H1 (cell line): ENCODE results near the gene PDZD8. TPM values are rescaled to one million over a fixed set of nuclear protein-coding genes. Genes with fewer than 3 reads are reported as not detected.

Experiments used
- CTCF ChIA-PET: fragments of 300-600 bp; sonication (Branson Sonifier 250); formaldehyde crosslinking; loops from one replicate; lab custom pipeline; 2021; ENCODE audit not compliant: partially characterized antibody; lab: Charles Lee
- POLR2A ChIA-PET: fragments of 300-600 bp; sonication (Branson Sonifier 250); formaldehyde crosslinking; loops from one replicate; lab custom pipeline; 2021; ENCODE audit warnings: inconsistent platforms; ENCODE audit not compliant: partially characterized antibody; lab: Charles Lee
- DNase-seq, 2 experiments: peaks; one replicate each; pipeline versions ENCODE4 v3.0.0 to v3.0.0-alpha.2; 2010 to 2022; ENCODE audit warnings: low spot score in 2 of 2, low read depth in 1 of 2, mixed read lengths in 1 of 2
- FAIRE-seq: peaks from 2 replicates; lab custom pipeline; 2011; peaks lifted over from hg19 to GRCh38; lab: Jason Lieb, UNC
- H2AFZ ChIP-seq: 2 replicates; pipeline ENCODE4 v1.8.1; 2012; ENCODE audit warnings: low read length, inconsistent platforms
- H2AK5ac ChIP-seq: 2 replicates; pipeline ENCODE4 v1.6.1; 2013; ENCODE audit warnings: low read depth, low read length
- H2BK120ac ChIP-seq: replicated peaks from 2 replicates; pipeline ENCODE3; 2013; ENCODE audit warnings: low read depth, low read length, inconsistent platforms
- H2BK12ac ChIP-seq: 2 replicates; pipeline ENCODE4 v1.6.1; 2013; ENCODE audit warnings: low read depth, low read length
- H2BK15ac ChIP-seq: 2 replicates; pipeline ENCODE4 v1.6.1; 2013; ENCODE audit warnings: low read length
- H2BK20ac ChIP-seq: 2 replicates; pipeline ENCODE4 v1.6.1; 2013; ENCODE audit warnings: low read length
- H2BK5ac ChIP-seq: 2 replicates; pipeline ENCODE4 v1.6.1; 2013; ENCODE audit warnings: low read depth, low read length
- H3K14ac ChIP-seq: 2 replicates; pipeline ENCODE4 v1.6.1; 2013; ENCODE audit warnings: inconsistent platforms; ENCODE audit not compliant: insufficient read length
- H3K18ac ChIP-seq: 2 replicates; pipeline ENCODE4 v1.6.1; 2013; ENCODE audit warnings: low read length; ENCODE audit errors: extremely low read depth
- H3K23ac ChIP-seq: 2 replicates; pipeline ENCODE4 v1.6.1; 2013; ENCODE audit warnings: inconsistent platforms; ENCODE audit not compliant: insufficient read length
- H3K23me2 ChIP-seq: 2 replicates; pipeline ENCODE4 v1.6.1; 2013; ENCODE audit warnings: low read depth, low read length
- H3K27ac ChIP-seq: 2 replicates; pipeline ENCODE4 v1.6.1; 2011; ENCODE audit warnings: low read depth, low read length, inconsistent platforms
- H3K27me3 ChIP-seq, 4 experiments: replicated peaks in 1 of 4; 1 replicate in 1 of 4; 2 replicates in 3 of 4; pipeline versions ENCODE4 v1.6.1 to v1.8.1; 2011 to 2013; ENCODE audit warnings: low read length in 3 of 4, mild to moderate bottlenecking in 3 of 4, inconsistent platforms in 2 of 4, mixed read lengths in 2 of 4, moderate library complexity in 1 of 4; ENCODE audit not compliant: control insufficient read depth in 3 of 4, insufficient read depth in 3 of 4; ENCODE audit errors: extremely low read depth in 1 of 4
- H3K36me3 ChIP-seq, 4 experiments: 2 replicates each; pipeline versions ENCODE4 v1.6.1 to v1.8.1; 2011 to 2013; ENCODE audit warnings: mild to moderate bottlenecking in 4 of 4, low read length in 3 of 4, moderate library complexity in 2 of 4, control low read depth in 1 of 4, inconsistent platforms in 1 of 4; ENCODE audit not compliant: insufficient read depth in 4 of 4, control insufficient read depth in 2 of 4
- H3K4ac ChIP-seq: replicated peaks from 2 replicates; pipeline ENCODE3; 2013; ENCODE audit warnings: low read length, low read depth, mixed read lengths, inconsistent platforms; ENCODE audit not compliant: insufficient read length
- H3K4me1 ChIP-seq, 4 experiments: replicated peaks in 1 of 4; 1 replicate in 1 of 4; 2 replicates in 3 of 4; pipeline versions ENCODE4 v1.6.1 to v1.8.1; 2011 to 2013; ENCODE audit warnings: low read length in 3 of 4, inconsistent platforms in 2 of 4, mixed read lengths in 1 of 4; ENCODE audit not compliant: insufficient read depth in 4 of 4, control insufficient read depth in 3 of 4
- H3K4me2 ChIP-seq, 2 experiments: 2 replicates each; pipeline versions ENCODE4 v1.6.1 to v1.8.1; 2011 to 2013; ENCODE audit warnings: low read depth in 2 of 2, low read length in 2 of 2, control low read depth in 1 of 2, inconsistent platforms in 1 of 2, mild to moderate bottlenecking in 1 of 2; ENCODE audit not compliant: insufficient read depth in 1 of 2
- H3K4me3 ChIP-seq, 4 experiments: fragments of 200-600, 300-600 bp in 1 of 4; sonication (generic), shearing (Covaris generic), sonication (Bioruptor Twin) in 1 of 4; 2 replicates each; pipeline versions ENCODE4 v1.5.1 to v1.8.1; 2011 to 2016; ENCODE audit warnings: low read length in 4 of 4, low read depth in 3 of 4, control low read depth in 2 of 4, inconsistent platforms in 2 of 4, mild to moderate bottlenecking in 2 of 4, mixed read lengths in 1 of 4, moderate library complexity in 1 of 4; ENCODE audit not compliant: insufficient read depth in 2 of 4; ENCODE audit errors: extremely low read depth in 1 of 4
- H3K56ac ChIP-seq: replicated peaks from 2 replicates; pipeline ENCODE3; 2013; ENCODE audit warnings: low read depth, mild to moderate bottlenecking, mixed read lengths, low read length, inconsistent platforms; ENCODE audit not compliant: insufficient read length
- H3K79me1 ChIP-seq: 2 replicates; pipeline ENCODE4 v1.6.1; 2013; ENCODE audit warnings: low read depth, low read length, control low read depth
- H3K79me2 ChIP-seq, 2 experiments: 2 replicates each; pipeline versions ENCODE4 v1.6.1 to v1.8.1; 2012 to 2013; ENCODE audit warnings: low read length in 2 of 2, mild to moderate bottlenecking in 2 of 2, inconsistent platforms in 1 of 2; ENCODE audit not compliant: insufficient read depth in 2 of 2, control insufficient read depth in 1 of 2
- H3K9ac ChIP-seq, 4 experiments: replicated peaks in 1 of 4; 1 replicate in 1 of 4; 2 replicates in 3 of 4; pipeline versions ENCODE4 v1.6.1 to v1.8.1; 2011 to 2013; ENCODE audit warnings: low read depth in 3 of 4, low read length in 3 of 4, control low read depth in 2 of 4, mild to moderate bottlenecking in 2 of 4, moderate library complexity in 2 of 4, inconsistent platforms in 1 of 4; ENCODE audit errors: extremely low read depth in 1 of 4
- H3K9me3 ChIP-seq, 2 experiments: 2 replicates each; pipeline versions ENCODE4 v1.6.1 to v1.8.1; 2012 to 2013; ENCODE audit warnings: mild to moderate bottlenecking in 2 of 2, moderate library complexity in 2 of 2, control low read depth in 1 of 2, inconsistent platforms in 1 of 2, low read depth in 1 of 2, low read length in 1 of 2, mixed read lengths in 1 of 2; ENCODE audit not compliant: insufficient read depth in 2 of 2
- H4K20me1 ChIP-seq, 2 experiments: replicated peaks in 1 of 2; 2 replicates each; pipeline versions ENCODE3 to v1.8.1; 2011 to 2013; ENCODE audit warnings: inconsistent platforms in 2 of 2, low read length in 2 of 2, mild to moderate bottlenecking in 1 of 2; ENCODE audit not compliant: insufficient read depth in 2 of 2, control insufficient read depth in 1 of 2
- H4K5ac ChIP-seq: 2 replicates; pipeline ENCODE4 v1.6.1; 2013; ENCODE audit warnings: low read length, low read depth, mixed read lengths, inconsistent platforms; ENCODE audit not compliant: insufficient read length
- H4K8ac ChIP-seq: 2 replicates; pipeline ENCODE4 v1.8.0; 2013; ENCODE audit warnings: mild to moderate bottlenecking, moderate library complexity, low read length, inconsistent platforms; ENCODE audit not compliant: insufficient read depth; ENCODE audit errors: extremely low read depth
- H4K91ac ChIP-seq: replicated peaks from 2 replicates; pipeline ENCODE3; 2013; ENCODE audit warnings: low read length, mixed read lengths, inconsistent platforms; ENCODE audit not compliant: insufficient read length
- NANOG ChIP-seq: IDR thresholded peaks from 2 replicates; pipeline ENCODE4 v1.6.1; 2011; ENCODE audit warnings: low read length, low read depth, mild to moderate bottlenecking, inconsistent platforms; ENCODE audit not compliant: insufficient read depth, poor library complexity, severe bottlenecking
- WGBS, 2 experiments: shearing (Covaris generic) in 1 of 2; methylation state at CpG; one replicate each; pipeline versions ENCODE4 v1.1.6 to v1.1.7; 2013 to 2015; ENCODE audit warnings: low lambda C conversion rate in 2 of 2, mixed read lengths in 2 of 2, inconsistent platforms in 1 of 2, low coverage in 1 of 2, missing lambda C conversion rate in 1 of 2; ENCODE audit not compliant: insufficient replicate concordance in 2 of 2, insufficient coverage in 1 of 2, insufficient read length in 1 of 2; ENCODE audit errors: extremely low coverage in 1 of 2, missing lambda C conversion rate in 1 of 2; 5-methylcytosine and 5-hydroxymethylcytosine counted together
- polyA plus RNA-seq, 7 experiments: library from polyadenylated mRNA; depleted of rRNA in 3 of 7; stranded (reverse) in 5 of 7; unstranded in 2 of 7; fragments of >200 nt in 5 of 7; fragments of 200-250 nt in 2 of 7; gene quantifications; 1 replicate in 5 of 7; 2 replicates in 1 of 7; 4 replicates in 1 of 7; pipeline versions ENCODE4 v1.2.1 to v1.2.3, GENCODE V29; 2011 to 2013; ENCODE audit warnings: missing spikeins in 2 of 7, mixed read lengths in 2 of 7
- total RNA-seq: library from RNA; stranded (reverse); fragmentation: NEBNext Ultra II Directional; extraction: Animal tissue kit (Norgen Biotek cat#: 25700); gene quantifications from 2 replicates; pipeline ENCODE4 v1.2.1, GENCODE V29; 2021

Gene PDZD8
- total and polyA plus RNA-seq, 2 of the 8 experiments (the other 6 are each of a cell fraction or from before 2014, with no cell fraction given), result 10.9 to 50.1 TPM

DNA sequence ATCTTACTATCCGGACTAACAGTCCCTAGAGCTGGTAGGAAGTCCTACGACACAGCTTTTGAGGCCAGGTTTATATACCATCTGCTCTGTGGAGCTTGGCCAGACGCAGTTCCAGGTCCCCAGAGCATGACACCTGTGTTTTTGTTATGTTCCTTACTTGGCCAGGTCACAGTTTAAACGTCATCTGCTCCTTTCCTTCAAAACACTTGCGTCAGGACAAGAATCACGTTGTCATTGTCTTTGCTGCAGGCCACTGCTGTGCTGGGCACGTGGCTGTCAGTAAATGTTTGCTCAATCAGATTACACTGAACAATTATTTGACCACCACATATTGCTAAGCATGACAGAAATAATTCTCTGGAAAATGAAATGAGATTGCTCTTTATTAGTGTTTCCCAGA, 110.5 kb downstream of the PDZD8 start:
- Histone ChIP-seq H4K8ac (no peak overlapping the region), H3K36me3 (no peaks in the 10 kb centered on the region), H3K23ac (no peak overlapping the region), H3K18ac (no peak overlapping the region), H2AFZ (no peak overlapping the region), H4K91ac (no peak overlapping the region), H2BK15ac (no peak overlapping the region), H2BK12ac (no peak overlapping the region), H3K4me1 (peaks cover 0 to 7% (median 3%) of the 10 kb centered on the region in 4 experiments; a peak in 4 of 7 replicates), H3K14ac (no peak overlapping the region), H3K27me3 (no peaks in the 10 kb centered on the region), H3K4me2 (no peak overlapping the region), H3K4me3 (no peak overlapping the region), H2BK5ac (no peak overlapping the region), H4K20me1 (peaks cover 0 to 5% of the 10 kb centered on the region in 2 experiments), H2AK5ac (no peak overlapping the region), H3K27ac (no peak overlapping the region), H3K23me2 (no peaks in the 10 kb centered on the region; the same call in 1 of the 2 replicates), H4K5ac (no peak overlapping the region), H3K9ac (no peak overlapping the region), H3K79me2 (no peaks in the 10 kb centered on the region), H2BK120ac (no peak overlapping the region), H3K56ac (no peak overlapping the region), H3K9me3 (no peaks in the 10 kb centered on the region), H2BK20ac (no peak overlapping the region), H3K79me1 (no peaks in the 10 kb centered on the region), H3K4ac (no peak overlapping the region)
- no peak for TF ChIP-seq NANOG
- ChIA-PET CTCF (interaction anchor here (2.6 to 4.0 kb wide), 2 partner anchors 48 to 55 kb away, joined by 9 to 16 read pairs; no protein-coding TSS in a partner anchor), POLR2A (no interaction called here)
- DNase-seq (no peak), FAIRE-seq (no peak)
- 71% methylated on average over 7 of the region's 7 CpGs; no CpG with 5 or more reads in 1 of the 2 experiments for WGBS, 2 experiments
